Activated effector memory CD4-positive, alpha-beta T cell treated with Interleukin-2 at 50 U/mL for 16 hours (primary cell): ENCODE measurements around the gene REN.
A peak's percentile ranks its signal among the peaks of the same experiment; 100 is the strongest.

Experiments
- DNase-seq: peaks from one replicate; pipeline ENCODE4 v3.0.0-alpha.2; 2020

The REN gene

DNA sequence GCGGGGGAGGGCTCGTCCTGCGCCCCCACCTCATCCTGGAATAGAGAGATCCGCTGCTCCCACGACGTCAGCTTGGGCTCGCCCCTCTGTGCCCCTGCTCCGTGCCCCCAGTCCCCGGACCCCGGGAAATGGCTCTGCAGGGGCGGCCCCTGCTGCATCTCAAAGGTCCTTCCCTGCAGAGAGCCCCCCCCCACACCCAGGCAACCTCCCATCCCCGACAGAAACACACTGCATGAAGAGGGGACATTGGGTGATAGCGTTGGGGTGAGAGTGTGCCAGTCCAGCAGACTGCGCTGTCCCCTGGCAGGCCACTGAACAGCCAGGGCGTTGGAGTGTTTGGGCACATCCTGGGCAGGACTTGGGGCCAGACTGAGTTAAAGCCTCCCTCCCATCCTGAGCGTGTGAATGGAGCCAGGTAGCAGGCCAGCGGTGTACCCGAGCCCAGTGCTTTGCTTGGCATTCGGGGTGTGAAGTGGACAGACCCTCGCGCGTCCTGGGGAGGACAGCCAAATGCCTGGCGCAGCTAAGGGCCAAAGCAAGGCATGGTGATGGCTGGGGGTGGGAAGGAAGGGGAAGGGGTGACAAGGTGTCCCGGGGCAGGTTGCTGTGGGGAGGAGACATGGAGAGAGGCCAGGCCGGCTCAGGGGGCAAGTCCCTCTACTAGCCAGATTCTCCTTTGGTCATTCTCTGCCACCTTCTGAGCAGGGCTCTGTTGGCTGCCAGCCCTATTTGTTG lies 13.7 kb downstream of the REN start:
- no peak for DNase-seq

DNA sequence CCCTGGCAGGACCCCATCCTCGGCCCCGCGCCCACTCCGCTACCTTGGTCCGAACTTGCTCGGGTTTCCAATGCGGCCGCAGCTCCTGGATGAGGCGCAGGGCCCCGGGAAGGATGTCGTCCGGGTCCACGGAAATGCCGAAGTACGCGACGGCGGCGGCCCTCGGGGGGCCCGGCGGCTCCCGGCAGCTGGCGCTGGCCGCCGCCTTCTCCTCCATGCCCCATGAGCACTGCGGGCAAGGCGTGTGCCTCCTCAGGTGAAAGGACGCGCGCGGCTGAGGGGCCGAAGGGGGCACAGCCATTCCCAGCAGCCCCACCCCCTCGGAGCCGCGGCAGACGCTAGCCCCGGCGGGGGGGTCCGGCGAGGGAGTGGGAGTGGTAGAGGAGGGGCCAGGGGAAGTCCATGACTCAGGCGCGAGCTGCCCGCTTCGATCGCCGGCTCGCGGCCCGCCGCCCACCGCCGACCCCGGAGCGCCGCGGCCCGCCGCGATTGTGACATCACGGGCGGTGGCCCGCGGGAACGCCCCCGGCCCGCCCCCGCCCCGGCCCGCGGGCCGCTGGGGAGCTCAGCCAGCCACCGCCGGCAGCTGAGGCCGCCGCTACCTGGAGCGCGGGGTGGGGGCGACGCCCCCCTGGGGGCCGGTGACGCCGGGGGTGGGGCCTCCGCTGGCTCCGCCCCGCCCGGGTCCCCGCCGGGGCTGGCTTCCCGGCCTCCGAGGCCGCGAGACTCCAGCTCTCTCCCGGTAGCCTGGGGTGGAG lies 14.4 kb downstream of the REN start, which contains the start of gene ETNK2:
Gene ETNK2 (minus strand): TSS at position 493 of the 758 bp plus-strand sequence. CDS start 192 bp downstream, at position 301.
- peak; percentile 29 for DNase-seq

DNA sequence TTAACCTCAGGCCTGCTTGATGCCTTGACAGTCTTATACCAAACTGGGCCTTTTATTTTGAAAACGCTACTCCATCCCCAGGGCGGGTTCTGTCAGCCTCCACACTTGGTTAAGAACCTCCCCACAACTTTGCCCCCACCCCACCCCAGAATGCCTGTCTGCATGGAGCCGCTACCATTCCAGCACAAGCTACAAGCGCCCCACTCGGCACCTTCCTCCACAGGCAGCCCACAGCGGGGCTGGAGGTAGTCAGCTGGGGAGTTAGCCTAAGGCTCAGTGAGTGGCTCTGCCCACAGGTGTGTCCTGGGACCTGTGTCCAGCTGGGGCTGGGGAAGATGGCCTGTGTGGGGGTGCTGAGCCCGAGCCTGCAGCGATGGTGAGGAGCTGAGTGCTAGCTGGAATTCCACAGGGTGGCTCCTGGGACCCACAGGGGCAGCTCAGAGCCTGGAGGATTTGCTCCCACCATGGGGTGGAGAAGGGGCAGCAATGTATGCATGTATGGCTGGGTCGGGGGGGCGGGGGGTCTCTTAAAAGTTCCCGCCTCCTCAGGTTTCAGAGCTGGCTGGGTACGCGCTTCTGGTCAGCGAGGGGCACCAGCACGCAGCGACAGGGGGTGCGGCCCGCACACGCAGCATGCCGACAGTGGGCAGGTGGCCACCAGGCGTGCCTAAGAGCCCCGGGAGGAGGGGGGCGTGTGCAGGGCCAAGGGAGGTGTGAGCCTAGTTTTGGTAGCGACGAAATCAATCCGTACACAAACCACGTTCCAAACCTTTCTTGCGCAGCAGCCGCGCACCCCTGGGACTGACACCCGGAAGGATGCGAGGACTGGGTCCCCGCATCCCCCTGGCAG lies 15.2 kb downstream of the REN start:
- no peak for DNase-seq

DNA sequence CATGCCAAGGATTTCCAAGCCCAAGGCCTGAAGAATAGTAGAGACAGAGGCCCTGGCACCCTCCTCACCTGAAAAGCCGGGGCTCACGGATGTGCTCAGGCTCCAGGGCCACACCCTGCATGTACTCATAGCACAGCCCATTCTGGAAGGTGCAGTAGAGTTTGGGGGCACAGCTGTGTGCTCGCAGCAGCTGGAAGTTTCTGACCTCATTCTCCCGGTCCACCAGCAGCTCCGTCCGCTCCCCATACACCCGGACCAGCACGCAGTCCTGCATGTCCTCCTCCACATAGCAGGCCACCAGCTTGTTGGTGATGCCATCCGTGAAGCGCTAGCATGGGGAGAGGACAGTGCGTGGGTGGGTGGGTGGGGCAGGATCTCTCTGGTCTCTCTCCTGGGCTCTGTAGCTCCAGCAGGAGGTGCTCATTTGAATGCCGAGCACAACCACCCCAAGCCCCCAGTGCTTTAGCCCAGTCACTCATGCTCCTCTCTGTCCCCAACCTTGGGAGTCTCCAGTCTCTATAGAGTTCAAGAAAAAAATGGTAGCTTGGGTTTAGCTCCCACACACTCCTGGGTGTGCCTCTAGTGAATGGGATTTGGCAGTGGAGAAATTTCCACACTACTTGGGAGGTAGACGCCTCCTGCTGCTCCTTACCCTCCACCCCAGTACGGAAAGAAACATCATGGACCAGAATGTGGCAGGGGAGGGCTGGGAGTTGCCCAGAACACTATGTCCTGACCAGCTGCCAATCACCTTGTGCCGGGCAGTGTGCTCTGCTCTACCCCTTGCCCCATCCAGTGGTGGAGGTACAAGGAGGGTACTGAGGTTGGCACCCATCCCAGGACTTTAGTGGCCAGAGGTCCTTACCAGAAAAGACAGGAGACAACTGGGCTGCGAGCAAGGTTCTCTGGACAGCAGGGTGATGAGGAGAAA lies 16.2 kb downstream of the REN start:
- no peak for DNase-seq

DNA sequence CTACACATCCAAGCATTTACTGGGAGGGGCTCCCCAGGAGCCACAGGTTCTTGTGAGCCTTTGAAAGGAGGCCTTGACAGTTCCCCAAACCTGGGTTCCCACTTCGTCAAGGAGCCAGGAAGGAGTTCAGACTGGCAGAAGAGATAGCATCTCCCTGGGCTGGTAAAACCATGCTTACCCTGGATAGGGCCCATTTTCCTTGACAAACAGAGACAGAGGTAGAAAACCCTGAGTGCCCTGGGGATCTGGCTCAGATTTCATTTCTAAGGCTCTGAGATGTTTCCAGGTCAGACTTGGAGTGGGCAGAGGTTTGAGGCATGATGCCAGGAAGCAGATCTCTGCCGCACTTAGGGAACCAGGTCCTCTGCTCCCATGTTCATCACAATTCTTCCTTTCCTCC lies 17.0 kb downstream of the REN start:
- DNase-seq: no peak

DNA sequence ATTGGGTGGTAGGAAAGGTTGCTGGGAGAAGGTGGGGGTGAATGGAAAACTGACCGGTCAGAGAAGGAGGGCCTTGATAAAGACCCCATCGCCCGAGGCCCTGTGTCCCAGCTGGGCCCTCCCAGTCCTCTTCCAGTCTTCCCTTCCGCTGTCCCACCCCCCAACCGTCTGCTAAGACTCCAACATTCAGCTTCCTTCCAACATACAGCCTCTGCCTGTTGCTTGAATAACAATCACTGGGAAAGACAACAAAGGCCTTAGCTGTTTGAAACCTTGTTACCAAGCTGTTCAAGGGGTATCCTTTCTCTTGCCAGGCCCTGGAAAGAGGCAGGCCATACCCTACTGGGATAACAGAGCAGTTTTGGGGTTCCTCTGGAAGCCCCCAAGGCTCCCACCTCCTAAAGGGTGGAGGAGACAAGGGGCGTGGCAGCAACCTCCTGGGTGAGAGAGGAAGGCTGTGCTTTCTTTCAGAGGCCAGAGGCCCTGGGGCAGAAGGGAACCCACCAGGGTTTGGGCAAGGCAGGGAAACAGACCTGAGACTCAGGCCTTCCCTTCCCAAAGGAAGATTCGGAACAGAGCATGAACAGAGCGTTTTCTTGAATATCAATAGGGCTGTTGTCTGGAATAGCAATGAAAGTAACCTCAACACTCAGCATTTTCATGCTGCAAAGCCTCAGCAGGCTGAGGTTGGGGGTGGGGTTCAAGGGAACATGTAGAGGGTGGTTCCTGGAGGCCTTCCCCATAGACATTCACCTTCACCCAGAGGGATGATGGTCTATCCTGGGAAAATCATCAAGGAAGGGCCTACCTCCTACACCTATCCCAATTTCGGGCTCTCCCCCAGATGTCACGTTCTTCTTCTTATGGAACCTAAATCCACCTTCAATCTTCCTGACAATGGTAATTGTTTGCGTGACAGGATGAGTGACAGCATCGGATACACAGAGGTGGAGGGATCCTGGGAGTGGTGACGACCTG lies 18.4 kb downstream of the REN start:
- DNase-seq: no peak

DNA sequence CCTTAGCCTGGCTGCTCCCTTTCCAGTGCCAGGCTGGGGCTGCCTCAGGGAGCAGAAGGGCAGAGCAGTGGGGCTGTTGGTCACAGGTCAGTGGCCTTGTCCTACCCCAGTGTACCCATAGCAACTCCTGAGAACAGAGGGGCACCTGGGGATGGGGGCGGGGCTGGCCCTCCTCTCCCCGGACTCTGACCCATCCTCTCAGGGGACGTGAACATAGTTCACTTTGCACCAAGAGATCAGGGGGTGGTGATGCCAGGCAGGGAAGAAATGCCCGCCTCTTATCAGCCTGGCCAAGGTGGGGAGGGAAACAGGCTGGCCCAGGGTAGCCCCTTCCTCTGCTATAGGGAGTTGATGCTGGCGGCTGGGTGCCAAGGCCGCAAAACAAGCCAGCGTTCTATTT lies 19.2 kb downstream of the REN start:
- DNase-seq: no peak

DNA sequence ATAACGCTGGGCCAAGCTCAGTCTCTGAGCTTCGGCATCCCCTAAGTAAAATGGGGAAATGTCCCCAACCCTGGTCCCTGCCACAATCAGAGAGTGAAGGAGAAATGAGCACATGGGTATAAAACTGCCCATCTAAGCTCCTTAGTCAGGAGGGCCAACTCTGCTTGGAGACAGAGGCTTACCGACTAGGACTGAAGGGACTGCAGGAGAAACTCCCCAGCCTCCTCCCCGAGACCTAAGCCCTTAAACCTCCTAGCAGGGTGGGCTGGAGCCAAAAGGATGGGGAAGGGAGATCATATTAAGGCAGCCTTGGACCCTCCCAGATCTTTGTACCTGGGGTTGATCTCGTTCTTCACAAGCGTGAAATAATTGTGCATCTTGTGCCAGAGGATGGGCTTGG lies 19.8 kb downstream of the REN start:
- no peak for DNase-seq

DNA sequence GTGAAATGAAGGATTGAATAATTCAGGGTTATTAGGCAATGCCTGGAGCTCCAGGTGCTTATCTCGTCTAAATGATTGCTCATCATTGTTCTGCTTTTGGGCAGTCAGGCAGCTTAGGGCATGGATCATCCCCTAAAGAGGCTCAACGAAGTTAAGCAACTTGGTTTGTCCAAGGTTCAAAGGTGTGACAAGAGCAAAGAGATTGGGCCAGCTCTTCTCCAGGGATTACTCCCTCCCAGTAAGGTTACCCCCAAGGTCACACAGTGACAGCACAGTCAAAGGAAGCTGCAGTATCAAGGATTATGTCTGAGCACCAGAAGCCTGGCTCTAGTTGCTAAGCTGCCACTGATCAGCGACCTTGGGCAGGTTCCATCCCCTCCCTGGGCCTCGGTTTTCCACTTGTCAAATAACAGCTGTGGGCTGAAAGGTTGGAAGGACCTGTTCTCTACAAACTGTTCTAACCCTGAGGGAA lies 21.1 kb downstream of the REN start:
- no peak for DNase-seq

DNA sequence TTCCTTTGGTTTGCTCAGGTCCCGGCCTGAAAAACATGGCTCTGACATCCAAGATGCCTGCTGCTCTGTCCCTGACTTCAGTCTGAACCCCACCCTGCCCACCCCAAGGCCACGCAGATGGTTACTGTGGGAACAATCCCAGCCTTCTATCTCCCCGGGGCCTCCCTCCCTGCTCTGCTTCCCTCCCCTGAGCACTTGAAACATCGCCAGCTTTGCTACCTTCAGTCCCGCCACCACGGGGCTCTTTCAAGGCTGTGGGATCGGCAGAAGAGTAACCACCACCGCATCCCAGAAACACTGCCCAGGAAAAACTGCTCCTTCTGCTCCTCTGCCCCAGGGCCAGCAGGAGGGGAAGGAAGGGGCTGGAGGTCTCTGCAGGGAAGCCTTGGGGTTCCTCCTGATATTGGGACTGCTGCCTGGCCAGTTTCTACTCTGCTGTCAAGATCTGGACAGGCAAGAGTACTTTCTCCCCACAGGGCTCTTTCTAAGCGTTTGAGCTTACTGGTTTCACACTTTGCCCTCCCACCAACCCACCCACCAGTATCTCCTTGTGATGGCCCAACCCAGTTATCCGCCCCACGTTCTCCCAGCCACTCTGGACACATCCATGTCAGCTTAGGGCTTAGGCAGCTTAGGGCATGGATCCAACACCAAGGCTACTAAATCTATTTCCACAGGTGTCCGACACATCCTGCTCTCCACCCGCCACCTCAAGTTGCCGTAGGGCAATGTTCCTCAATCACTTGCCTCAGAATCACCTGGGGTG lies 22.7 kb downstream of the REN start:
- no peak for DNase-seq

DNA sequence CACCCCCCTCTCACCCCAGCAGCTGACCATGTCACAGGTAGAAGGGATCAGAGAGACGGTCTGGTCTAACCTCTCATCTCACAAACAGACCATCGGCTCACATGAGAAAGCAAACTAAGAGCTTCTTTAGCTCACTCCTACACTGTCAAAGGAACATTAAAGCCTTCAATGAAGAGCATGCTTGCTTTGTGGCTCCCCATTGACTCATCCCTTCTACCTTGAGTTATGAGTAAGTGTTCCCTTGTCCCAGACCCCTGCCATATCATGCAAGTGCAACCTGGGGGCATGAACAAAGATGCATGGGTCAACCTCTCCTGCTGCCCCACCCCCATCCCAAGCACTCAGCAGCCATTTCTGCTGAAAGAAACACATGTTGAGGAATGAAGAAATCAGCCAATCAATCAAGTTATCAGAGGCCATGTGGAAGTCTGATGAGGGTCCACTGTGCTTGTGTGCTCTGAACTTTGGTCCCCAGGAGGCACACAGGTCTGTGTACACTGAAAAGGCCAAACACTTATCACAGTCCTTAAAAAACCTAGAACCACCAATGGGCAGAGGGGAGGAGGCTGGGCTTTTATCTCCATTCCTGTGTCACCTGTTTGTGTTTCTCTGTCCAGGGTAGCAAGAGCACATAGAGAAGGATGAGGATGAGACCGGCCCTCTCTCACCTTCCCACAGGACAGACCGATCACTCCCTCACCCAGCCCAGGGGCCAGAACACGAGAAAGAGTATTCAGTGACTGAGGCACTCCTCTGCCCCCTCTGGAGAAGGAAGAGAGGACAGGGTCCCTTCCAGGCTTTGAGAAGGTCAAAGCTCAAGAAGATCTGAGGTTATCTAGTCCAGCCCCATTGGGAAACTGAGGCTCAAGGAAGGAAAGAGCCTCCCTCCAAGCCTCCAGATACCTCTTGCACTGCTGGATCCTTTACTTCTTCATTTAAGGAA lies 23.8 kb downstream of the REN start:
- DNase-seq: no peak

DNA sequence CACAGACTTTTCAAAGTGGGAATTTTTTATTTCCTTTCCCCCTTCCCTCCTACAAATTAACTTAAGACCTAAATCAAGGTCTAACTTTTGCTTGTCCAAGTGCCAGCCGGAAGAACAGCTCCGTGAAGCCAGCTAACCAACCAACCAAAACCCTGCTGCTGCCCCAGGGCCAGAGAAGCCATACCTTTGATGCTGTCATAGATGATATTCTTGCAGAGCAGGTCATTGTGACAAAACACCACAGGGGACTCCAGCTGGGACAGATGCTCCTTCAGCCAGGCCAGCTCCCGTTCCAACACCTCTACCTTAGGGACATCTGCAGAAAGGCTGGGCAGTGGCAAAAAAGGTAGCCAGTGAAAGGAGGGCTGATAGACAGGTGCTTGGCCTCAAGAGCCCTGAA lies 25.0 kb downstream of the REN start:
- DNase-seq: no peak

DNA sequence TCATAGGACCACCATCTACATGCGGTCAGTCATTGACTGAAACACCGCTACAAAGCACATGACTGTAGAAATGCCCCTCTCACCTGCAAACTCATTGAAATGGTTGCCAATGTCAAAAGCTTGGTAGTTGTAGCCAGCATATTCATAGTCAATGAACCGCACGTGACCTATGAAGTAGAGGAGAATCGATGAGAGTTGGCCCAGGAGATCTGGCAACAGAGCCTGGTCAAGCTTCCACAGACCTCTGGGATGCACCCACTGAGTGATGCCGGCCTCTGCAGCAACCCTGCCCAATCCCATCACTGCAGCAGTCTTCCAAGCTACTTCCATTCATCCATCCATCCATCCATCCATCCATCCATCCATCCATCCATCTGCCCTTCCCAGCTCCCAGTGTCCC lies 26.2 kb downstream of the REN start:
- no peak for DNase-seq

DNA sequence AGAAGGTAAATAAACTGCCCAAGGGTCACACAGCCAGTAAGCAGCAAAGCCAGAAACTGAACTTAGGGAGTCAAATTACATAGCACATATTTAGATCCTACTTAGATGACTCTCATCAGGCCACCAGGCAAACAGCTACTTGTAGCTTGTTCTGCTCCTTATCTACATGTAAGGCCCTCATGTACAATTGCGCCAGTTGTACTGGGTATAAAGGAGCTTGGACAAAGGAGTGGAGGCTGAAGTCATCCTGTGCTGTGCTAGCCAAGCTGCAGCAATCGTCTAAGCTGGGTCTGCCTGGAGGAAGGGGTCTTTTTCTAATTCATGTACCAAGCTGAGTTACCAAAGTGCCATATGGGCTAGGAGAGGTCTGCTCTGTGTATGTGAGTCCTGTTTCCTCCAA lies 27.0 kb downstream of the REN start:
- DNase-seq: no peak

DNA sequence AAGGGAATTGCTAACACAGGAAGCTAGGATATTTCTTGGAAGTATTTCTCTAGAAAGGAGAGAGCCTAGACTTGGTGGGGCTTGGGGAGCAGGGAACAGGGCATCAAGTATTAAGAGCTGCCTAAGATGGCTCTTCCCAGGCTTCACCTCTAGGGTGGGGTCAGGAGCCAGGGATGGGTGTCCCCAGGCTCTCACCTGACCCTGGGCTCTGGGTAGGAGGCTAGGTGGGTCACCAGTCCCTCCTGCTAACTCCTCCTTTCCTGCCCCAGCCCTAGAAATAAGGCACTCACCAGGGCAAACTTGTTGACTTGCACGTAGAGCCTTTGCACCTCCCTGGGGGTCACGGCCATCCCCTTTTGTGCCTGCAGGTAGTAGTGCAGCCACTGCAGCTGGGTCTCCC lies 29.3 kb downstream of the REN start:
- DNase-seq: no peak

DNA sequence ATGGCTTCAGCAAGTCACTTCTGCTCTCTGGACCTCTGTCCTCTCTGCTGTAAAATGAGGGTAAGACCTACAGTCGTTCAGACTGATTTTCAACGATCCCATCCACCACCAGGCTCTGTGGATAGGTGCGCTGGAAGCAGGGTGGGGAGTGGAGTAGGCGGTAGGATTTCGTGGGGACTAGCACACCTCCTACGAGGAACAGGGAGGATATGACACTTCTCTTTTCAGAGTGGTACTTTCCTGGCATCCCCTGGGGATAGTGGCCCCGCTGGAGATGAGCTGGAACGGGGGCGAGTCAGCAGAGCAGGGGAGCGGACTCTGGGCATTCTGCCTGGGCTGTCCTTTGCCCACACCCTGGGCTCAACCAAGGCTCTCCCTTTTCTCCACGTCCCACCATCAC lies 32.0 kb downstream of the REN start:
- no peak for DNase-seq

DNA sequence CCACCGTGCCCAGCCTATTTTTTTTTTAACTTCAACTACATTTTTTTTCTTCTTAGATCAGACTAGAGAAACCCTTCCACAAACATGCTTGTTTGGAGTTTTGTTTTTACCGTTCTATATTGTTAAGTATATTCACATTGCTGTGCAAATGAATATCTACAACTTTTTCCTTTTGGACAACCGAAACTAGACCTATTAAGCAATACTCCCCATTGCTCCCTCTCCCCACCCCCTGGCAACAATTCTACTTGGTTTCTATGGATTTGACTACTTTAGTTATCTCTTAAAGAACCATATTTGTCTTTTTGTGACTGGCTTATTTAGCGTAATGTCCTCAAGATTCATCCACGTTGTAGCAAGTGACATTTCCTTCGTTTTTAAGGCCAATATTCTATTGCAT lies 33.4 kb downstream of the REN start:
- no peak for DNase-seq

DNA sequence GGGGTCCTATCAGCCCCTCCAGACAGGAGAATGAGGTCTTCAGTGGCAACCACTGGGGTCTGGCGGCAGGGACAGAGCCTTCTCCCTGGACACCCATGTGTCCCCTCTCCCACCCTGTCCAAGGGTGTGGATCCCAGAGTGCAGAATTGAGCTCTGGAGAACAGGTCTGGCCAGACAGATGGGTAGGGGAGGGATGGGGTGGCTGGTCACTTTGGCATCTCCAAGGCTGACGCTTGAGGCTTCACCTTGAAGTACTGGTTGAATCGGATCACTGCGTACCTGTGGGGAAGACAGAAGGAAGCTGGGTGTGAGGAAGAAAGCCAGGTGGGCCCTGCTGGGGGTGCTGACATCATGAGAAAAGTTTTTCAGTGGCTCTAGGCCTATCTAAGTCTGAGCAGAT lies 34.2 kb downstream of the REN start:
- no peak for DNase-seq
